Activated CD4-positive, alpha-beta T cell treated with anti-CD3 and anti-CD28 coated beads, Interleukin-2, amount 10 ng/mL, durations not matched to agents 7 days and 5 days (primary cell): Measurements from ENCODE around the gene TUSC2. TPM values are rescaled to one million over a fixed set of nuclear protein-coding genes. Genes with fewer than 3 reads are reported as not detected.

Experiments
- CTCF ChIA-PET: fragments of 350-600 bp; sonication (Branson Sonifier 250); formaldehyde crosslinking; loops from one replicate; lab custom pipeline; 2021; ENCODE audit warnings: antibody characterized with exemption; lab: Charles Lee
- POLR2A ChIA-PET: fragments of 350-600 bp; sonication (Branson Sonifier 250); formaldehyde crosslinking; loops from one replicate; lab custom pipeline; 2021; ENCODE audit warnings: antibody characterized with exemption; lab: Charles Lee
- DNase-seq: peaks from one replicate; pipeline ENCODE4 v3.0.0-alpha.2; 2020
- H3K27ac Mint-ChIP-seq: one replicate; pipeline ENCODE4 v1.8.0; 2021; ENCODE audit warnings: mild to moderate bottlenecking, moderate library complexity, mixed read lengths
- H3K27me3 Mint-ChIP-seq: one replicate; pipeline ENCODE4 v1.8.0; 2021; ENCODE audit warnings: mixed read lengths
- H3K36me3 Mint-ChIP-seq: one replicate; pipeline ENCODE4 v1.8.0; 2021; ENCODE audit warnings: low read depth, mixed read lengths
- H3K4me1 Mint-ChIP-seq: one replicate; pipeline ENCODE4 v1.8.0; 2021; ENCODE audit warnings: mixed read lengths
- H3K4me3 Mint-ChIP-seq: one replicate; pipeline ENCODE4 v1.8.0; 2021; ENCODE audit warnings: mild to moderate bottlenecking, moderate library complexity, mixed read lengths
- H3K9me3 Mint-ChIP-seq: one replicate; pipeline ENCODE4 v1.8.0; 2021; ENCODE audit warnings: mixed read lengths
- total RNA-seq, 2 experiments: library from RNA; stranded (reverse); gene quantifications; one replicate each; pipeline ENCODE4 v1.2.3, GENCODE V29; 2021

The TUSC2 gene
- total RNA-seq, 2 experiments from 2014 or later = 16.1 to 17.7 TPM

GRCh38 chr3:50351323-50351697 lies 23.3 kb upstream of the TUSC2 start:
- no peaks in the 10 kb centered on the region for H3K27me3 Mint-ChIP-seq
- H3K27ac Mint-ChIP-seq = peak overlapping the region; percentile 98
- ChIA-PET POLR2A (interaction anchor here (1.4 kb wide), 1 partner anchor 52 kb away, joined by 3 read pairs; the partner anchor contains the start of genes HYAL3 and NAA80), CTCF (interaction anchor here (1.1 to 7.2 kb wide), 4 partner anchors 8 to 105 kb away, joined by 3 to 76 read pairs (median 3); partner anchors contain the start of gene TMEM115)
- H3K4me3 Mint-ChIP-seq = peak overlapping the region; percentile 94
- peaks cover 35% of the 10 kb centered on the region for H3K36me3 Mint-ChIP-seq
- no peak for DNase-seq
- peaks cover 61% of the 10 kb centered on the region for H3K4me1 Mint-ChIP-seq
- H3K9me3 Mint-ChIP-seq = no peaks in the 10 kb centered on the region

GRCh38 chr3:50350527-50351322 lies 22.7 kb upstream of the TUSC2 start, which contains the start of the genes CYB561D2 and NPRL2:
Gene CYB561D2, plus strand, starts transcription at chr3:50350862. Its CDS starts 572 bp downstream, at chr3:50351434.
Gene NPRL2, minus strand, starts transcription at chr3:50350775. Its CDS starts 123 bp downstream, at chr3:50350652.
- Mint-ChIP-seq H3K27me3 (no peaks in the 10 kb centered on the region), H3K36me3 (peaks cover 31% of the 10 kb centered on the region), H3K27ac (peak within 1 kb of the TSS; percentile 98), H3K4me1 (peaks cover 60% of the 10 kb centered on the region), H3K4me3 (peak within 1 kb of the TSS; percentile 94), H3K9me3 (no peaks in the 10 kb centered on the region)
- DNase-seq = peak; percentile 99
- POLR2A ChIA-PET = interaction anchor here (0.7 to 1.5 kb wide), 8 partner anchors 9 to 217 kb away, joined by 3 to 11 read pairs (median 4); partner anchors contain the start of genes C3orf18, HYAL3, NAA80 and RASSF1
- CTCF ChIA-PET = interaction anchor here (0.6 to 7.2 kb wide), 9 partner anchors 9 to 1282 kb away, joined by 3 to 76 read pairs (median 3); partner anchors contain the start of genes RASSF1 and TMEM115

GRCh38 chr3:50350213-50350526 lies 22.1 kb upstream of the TUSC2 start:
- peaks cover 62% of the 10 kb centered on the region for H3K4me1 Mint-ChIP-seq

GRCh38 chr3:50347187-50347813 lies 19.3 kb upstream of the TUSC2 start:
- CTCF ChIA-PET = interaction anchor here (0.6 to 7.2 kb wide), 16 partner anchors 9 to 320 kb away, joined by 3 to 76 read pairs (median 4); partner anchors contain the start of gene C3orf18

More at GRCh38 chr3:50350213-50350526, 22.1 kb upstream of the TUSC2 start:
- ChIA-PET POLR2A (interaction anchor here (0.5 to 1.5 kb wide), 9 partner anchors 9 to 256 kb away, joined by 3 to 11 read pairs (median 3); partner anchors contain the start of genes C3orf18, HYAL3, NAA80 and RASSF1), CTCF (interaction anchor here (0.6 to 7.2 kb wide), 9 partner anchors 9 to 638 kb away, joined by 3 to 76 read pairs (median 3); partner anchors contain the start of gene RASSF1)
- H3K4me3 Mint-ChIP-seq = peak overlapping the region; percentile 94
- no peak for DNase-seq
- peak overlapping the region; percentile 98 for H3K27ac Mint-ChIP-seq
- H3K9me3 Mint-ChIP-seq = no peaks in the 10 kb centered on the region
- no peaks in the 10 kb centered on the region for H3K27me3 Mint-ChIP-seq
- peaks cover 31% of the 10 kb centered on the region for H3K36me3 Mint-ChIP-seq

GRCh38 chr3:50345586-50346234 lies 17.7 kb upstream of the TUSC2 start, which contains the start of gene ZMYND10:
Gene ZMYND10, minus strand, starts transcription at chr3:50345732. Its CDS starts 153 bp downstream, at chr3:50345579.
- peak; percentile 84 for DNase-seq
- POLR2A ChIA-PET = interaction anchor here (0.6 kb wide), 1 partner anchor 24 kb away, joined by 3 read pairs; no protein-coding TSS in a partner anchor
- Mint-ChIP-seq H3K36me3 (peaks cover 20% of the 10 kb centered on the region), H3K4me1 (peaks cover 68% of the 10 kb centered on the region), H3K9me3 (no peaks in the 10 kb centered on the region), H3K27me3 (no peaks in the 10 kb centered on the region), H3K27ac (peak within 1 kb of the TSS; percentile 62), H3K4me3 (peak within 1 kb of the TSS; percentile 63)
- CTCF ChIA-PET = interaction anchor here (0.6 to 7.2 kb wide), 5 partner anchors 8 to 29 kb away, joined by 3 to 76 read pairs (median 5); no protein-coding TSS in a partner anchor

More at GRCh38 chr3:50347187-50347813, 19.3 kb upstream of the TUSC2 start:
- Mint-ChIP-seq H3K36me3 (peaks cover 23% of the 10 kb centered on the region), H3K4me3 (no peak overlapping the region), H3K27me3 (no peaks in the 10 kb centered on the region), H3K9me3 (no peaks in the 10 kb centered on the region), H3K27ac (peak overlapping the region; percentile 60), H3K4me1 (peaks cover 66% of the 10 kb centered on the region)
- POLR2A ChIA-PET = no interaction called here
- DNase-seq = peak; percentile 81

- DNase-seq = no peak
- H3K9me3 Mint-ChIP-seq = no peaks in the 10 kb centered on the region
- POLR2A ChIA-PET = no interaction called here
- peaks cover 62% of the 10 kb centered on the region for H3K4me1 Mint-ChIP-seq
- peaks cover 19% of the 10 kb centered on the region for H3K36me3 Mint-ChIP-seq
- CTCF ChIA-PET = interaction anchor here (1.7 to 7.2 kb wide), 4 partner anchors 8 to 21 kb away, joined by 5 to 76 read pairs (median 6); no protein-coding TSS in a partner anchor
- no peak overlapping the region for H3K4me3 Mint-ChIP-seq
- no peaks in the 10 kb centered on the region for H3K27me3 Mint-ChIP-seq
- peak overlapping the region; percentile 50 for H3K27ac Mint-ChIP-seq
Measured at GRCh38 chr3:50345008-50345407, 17.0 kb upstream of the TUSC2 start.

GRCh38 chr3:50342813-50343633 lies 15.0 kb upstream of the TUSC2 start:
- ChIA-PET POLR2A (interaction anchor here (0.6 kb wide), 1 partner anchor 14 kb away, joined by 3 read pairs; no protein-coding TSS in a partner anchor), CTCF (interaction anchor here (1.8 kb wide), 2 partner anchors 15 to 19 kb away, joined by 5 to 7 read pairs; partner anchors contain the start of gene TUSC2)
- Mint-ChIP-seq H3K4me1 (peaks cover 60% of the 10 kb centered on the region), H3K27ac (peak overlapping the region; percentile 80), H3K27me3 (no peaks in the 10 kb centered on the region), H3K9me3 (no peaks in the 10 kb centered on the region), H3K36me3 (peaks cover 28% of the 10 kb centered on the region), H3K4me3 (no peak overlapping the region)
- DNase-seq = no peak

GRCh38 chr3:50341996-50342650 lies 14.1 kb upstream of the TUSC2 start:
- Mint-ChIP-seq H3K36me3 (peaks cover 27% of the 10 kb centered on the region), H3K27ac (peak overlapping the region; percentile 95), H3K27me3 (no peaks in the 10 kb centered on the region), H3K4me3 (no peak overlapping the region), H3K9me3 (no peaks in the 10 kb centered on the region), H3K4me1 (peaks cover 52% of the 10 kb centered on the region)
- DNase-seq = no peak
- ChIA-PET POLR2A (interaction anchor here (0.6 to 2.2 kb wide), 2 partner anchors 8 to 15 kb away, joined by 3 to 11 read pairs; partner anchors contain the start of genes CYB561D2 and NPRL2), CTCF (interaction anchor here (0.6 to 2.3 kb wide), 3 partner anchors 8 to 60 kb away, joined by 3 to 13 read pairs (median 3); partner anchors contain the start of genes CYB561D2 and NPRL2)

GRCh38 chr3:50341537-50341936 lies 13.5 kb upstream of the TUSC2 start:
- peaks cover 29% of the 10 kb centered on the region for H3K36me3 Mint-ChIP-seq
- peak overlapping the region; percentile 87 for H3K4me3 Mint-ChIP-seq
- H3K4me1 Mint-ChIP-seq = peaks cover 52% of the 10 kb centered on the region
- peak overlapping the region; percentile 95 for H3K27ac Mint-ChIP-seq
- POLR2A ChIA-PET = interaction anchor here (2.2 kb wide), 1 partner anchor 9 kb away, joined by 11 read pairs; the partner anchor contains the start of genes CYB561D2 and NPRL2
- CTCF ChIA-PET = interaction anchor here (1.1 to 2.3 kb wide), 3 partner anchors 8 to 42 kb away, joined by 3 to 13 read pairs (median 3); partner anchors contain the start of genes CYB561D2, HYAL3, NAA80 and NPRL2
- no peaks in the 10 kb centered on the region for H3K27me3 Mint-ChIP-seq
- no peak for DNase-seq
- no peaks in the 10 kb centered on the region for H3K9me3 Mint-ChIP-seq
